HG02943 (cell line): Measurements from ENCODE around the gene THSD7A.

Source experiments
- ATAC-seq: cut with Tn5 transposase; IDR thresholded peaks from one replicate; pipeline ENCODE4 v1.9.1; 2021; ENCODE audit warnings: mild to moderate bottlenecking, low read depth, moderate library complexity; ENCODE audit not compliant: unreplicated experiment

THSD7A gene

GRCh38 chr7:11430841-11431240 is 401.2 kb downstream of the THSD7A start:
- no peak for ATAC-seq

GRCh38 chr7:11430112-11430511 is 401.9 kb downstream of the THSD7A start:
- no peak for ATAC-seq

DNA sequence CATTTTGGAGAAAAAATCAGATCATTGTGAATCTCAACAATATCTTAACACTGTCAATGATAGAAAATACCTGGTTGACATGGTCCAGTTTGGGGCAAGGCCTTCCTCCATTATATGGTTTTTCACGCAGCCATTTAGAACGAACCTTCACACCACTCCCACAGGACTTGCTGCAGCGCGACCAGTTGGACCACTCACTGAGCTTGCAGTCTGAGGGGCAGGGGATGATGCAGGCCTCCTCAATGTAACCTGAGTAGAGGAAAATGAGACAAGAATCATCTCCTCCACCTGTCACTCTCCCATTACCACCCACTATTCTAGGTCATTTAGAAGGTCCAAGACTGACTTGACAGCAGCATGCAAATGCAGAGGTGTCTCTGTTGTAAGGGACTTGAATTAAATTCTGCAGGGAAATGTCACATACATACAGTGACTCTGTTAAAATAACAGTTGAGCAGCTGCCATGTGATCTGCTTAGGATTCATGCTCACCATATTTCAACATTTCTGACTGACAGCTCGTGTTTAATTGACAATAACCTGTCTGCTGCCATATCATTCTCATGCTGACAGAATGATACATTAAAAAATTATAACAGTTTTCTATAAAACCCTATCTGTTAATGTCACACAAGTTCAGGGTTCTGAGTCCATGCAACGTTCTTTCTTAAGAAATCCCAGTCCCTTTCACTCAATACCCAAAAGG is 403.0 kb downstream of the THSD7A start:
- ATAC-seq: no peak

DNA sequence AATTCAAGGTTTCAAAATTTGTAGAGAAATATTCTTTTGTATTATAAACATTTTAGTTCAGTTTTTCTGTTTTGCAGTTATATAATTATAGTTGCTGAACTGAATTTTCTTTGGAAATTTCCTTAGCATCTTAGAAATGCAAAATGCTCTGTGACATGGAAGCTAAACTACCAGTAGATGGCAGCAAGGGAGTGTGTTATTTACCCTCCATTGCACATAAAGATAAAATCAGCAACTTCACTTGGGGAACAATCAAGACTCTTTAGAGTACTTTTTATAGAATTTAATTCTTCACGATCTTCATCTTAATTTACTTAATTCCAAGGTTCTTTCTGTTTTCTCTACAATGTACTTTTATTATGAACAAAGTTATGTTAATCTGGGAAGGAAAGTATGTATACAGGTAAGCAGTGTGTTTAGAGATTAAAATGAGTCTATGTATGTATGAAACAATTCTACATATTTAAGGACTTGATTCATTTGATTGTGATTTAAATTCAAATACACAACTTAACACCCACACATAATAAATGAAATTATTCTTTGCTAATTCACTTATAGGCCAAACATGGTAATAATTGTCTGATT is 404.2 kb downstream of the THSD7A start:
- no peak for ATAC-seq

DNA sequence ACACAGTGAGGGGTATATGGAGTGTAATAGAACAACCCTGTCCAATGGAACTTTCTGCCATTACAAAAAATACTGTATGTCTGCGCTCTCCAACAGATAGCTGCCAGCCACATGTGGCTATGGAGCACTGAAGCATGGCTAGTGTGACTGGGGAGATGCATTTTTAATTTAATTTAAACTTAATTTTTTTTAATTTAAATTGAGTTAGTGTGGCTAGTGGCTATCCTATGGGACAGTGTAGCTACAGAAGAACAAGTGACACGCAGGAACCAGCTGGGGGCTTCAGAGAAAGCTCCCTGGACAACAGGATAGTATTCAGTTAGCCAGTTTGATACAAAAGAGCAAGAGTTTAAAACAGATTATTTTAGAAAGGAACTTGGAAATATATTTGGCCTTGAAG is 408.0 kb downstream of the THSD7A start:
- ATAC-seq: no peak

GRCh38 chr7:11420049-11420448 is 411.9 kb downstream of the THSD7A start:
- ATAC-seq: no peak

GRCh38 chr7:11416641-11417458 is 415.1 kb downstream of the THSD7A start:
- ATAC-seq: no peak

DNA sequence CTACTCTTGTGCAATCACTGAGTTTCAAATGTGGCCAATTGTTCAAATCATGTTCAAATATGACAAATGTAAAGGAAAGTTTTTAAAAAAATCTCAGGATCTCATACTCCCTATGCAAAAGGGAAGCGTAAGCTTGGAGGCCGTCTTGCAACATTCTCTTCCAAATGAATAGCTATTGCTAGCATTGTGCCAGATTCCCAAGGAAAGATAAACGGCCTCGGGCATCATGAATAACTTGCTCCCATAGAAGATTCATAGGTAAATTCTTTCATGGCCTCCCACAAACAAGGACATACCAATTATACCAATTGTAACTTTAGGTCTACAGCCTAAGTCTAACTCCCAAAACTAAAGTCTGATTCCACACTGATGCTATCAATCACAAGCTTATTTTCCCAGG is 416.9 kb downstream of the THSD7A start:
- ATAC-seq: no peak

DNA sequence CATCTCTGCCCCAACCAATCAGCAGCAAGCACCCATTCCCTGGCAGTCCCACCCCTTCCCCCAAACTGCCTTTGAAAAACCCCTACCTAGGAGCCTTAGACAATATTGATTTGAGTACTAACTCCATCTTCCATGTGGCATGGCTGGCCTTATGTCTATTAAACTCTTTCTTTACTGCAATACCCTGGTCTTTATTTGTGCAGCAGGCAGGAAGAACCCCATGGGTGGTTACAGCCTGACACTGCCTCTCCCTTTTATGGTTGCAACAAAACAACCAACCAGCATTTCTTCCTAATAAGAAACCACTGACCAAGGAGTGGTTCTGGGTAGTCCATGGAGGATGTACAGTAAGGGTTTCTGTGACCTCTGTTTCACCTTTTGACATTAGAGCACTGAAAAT is 418.1 kb downstream of the THSD7A start:
- ATAC-seq: no peak

DNA sequence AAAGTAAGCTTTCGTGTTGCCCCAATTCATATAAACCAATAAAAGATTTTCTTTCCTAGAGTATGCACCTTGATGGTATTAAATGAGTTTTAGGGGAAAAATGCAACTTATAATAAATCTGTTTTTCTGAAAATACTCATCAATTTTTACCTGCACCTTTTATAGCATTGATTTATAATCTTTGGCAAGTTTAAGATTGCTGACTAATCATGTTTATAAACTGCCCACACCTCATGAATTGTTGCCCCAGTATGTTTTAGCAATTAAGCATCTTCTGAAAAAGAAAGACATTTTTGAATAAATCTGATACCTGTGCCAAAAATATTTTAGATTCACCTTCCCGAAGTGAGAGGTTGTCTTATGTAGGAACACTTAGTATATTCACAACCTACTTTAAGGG is 420.0 kb downstream of the THSD7A start:
- ATAC-seq: no peak

- ATAC-seq: no peak
Observed at GRCh38 chr7:11410656-11411644, 421.0 kb downstream of the THSD7A start.

DNA sequence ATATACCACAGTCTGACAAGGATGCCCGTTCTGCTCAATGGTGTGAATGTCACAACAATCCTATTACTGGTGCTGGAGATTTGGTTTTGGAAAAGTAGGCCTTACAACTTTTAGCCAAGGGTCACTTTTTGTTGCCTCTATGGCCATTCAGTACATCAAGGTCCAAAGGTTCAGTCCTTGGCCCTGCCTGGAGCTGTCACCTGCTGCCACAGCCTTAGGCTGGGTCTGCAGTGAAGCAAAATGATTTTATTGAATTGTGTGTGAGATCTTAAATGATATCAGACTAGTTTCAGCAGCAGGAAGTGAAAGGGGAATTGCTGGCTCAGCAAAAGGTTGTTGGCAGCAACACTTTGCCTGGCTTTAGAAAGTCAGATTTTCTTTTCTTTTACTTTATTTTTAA is 427.6 kb downstream of the THSD7A start:
- ATAC-seq: no peak

DNA sequence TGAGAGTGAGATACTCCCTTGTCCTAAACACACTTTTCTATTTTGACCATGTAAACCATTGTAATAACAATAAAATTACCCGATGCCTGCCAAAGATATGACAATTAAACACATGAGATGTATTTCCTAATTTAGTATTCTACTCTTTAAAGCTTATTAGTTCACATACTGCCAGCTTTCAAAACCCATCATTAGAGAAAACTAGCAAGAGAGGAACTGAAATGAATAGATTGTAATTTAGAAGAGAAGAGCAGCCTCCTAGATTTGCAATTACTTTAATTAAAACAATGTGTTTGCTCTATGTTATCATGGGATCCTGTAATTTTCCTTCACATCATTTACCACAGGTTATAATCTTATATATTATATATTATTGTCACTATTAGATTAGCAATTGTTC is 428.2 kb downstream of the THSD7A start:
- ATAC-seq: no peak

DNA sequence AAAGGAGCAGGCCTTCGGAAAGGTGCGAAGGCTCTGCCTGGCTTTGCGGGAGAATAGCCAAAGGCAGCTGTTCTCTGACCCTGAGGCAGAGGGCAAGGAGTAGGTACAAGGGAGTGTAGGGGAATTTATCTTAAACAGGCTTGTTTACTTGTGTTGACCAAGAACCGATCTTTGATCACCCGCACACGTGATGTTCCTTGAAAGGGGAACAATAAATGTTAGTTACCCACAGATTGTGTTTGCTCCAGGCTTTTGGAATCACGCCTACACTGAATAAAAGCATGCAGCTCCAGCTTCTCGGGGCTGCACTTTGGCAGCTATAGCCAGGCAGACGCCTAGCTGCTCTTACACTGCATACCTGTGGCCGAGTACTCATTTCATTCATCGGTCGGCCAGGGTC is 437.6 kb downstream of the THSD7A start:
- ATAC-seq: no peak

- ATAC-seq: no peak
Observed at GRCh38 chr7:11379641-11380040, 452.4 kb downstream of the THSD7A start.

DNA sequence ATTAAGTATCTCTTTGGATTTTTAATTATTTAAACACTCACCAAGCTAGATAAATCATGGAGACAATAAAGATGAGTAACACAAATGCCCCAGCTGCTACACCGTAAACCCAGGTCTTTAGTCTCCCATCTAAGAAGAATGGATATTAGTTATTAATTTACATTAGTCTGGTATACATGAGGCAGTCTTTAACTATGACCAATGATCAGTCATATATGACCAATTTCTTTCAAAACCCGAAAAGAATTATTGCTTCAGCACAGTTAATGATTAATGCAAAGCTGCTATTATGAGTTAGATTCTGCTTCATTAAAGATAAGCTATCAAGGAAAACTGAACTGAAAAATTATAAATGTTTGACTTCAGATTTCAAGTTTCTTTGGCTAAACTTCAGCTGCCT is 455.5 kb downstream of the THSD7A start:
- no peak for ATAC-seq

DNA sequence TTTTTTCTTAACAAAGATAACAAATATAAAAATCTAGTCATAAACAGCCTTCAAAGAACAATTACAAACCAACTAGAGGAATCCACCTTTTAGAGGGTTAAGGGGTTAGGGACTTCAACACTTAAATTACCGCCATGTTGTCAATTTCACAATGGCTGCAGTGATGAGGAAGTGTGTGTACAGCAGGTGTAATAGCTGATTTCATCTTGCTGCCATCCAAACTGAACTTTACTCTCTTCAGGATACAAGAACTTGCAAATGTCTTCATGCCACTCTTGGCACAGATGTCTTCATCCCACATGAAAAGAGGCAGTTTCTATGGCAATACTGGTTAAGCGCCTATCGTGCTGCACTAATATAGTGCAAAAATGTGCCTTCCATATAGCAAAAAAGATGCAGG is 457.4 kb downstream of the THSD7A start:
- no peak for ATAC-seq

DNA sequence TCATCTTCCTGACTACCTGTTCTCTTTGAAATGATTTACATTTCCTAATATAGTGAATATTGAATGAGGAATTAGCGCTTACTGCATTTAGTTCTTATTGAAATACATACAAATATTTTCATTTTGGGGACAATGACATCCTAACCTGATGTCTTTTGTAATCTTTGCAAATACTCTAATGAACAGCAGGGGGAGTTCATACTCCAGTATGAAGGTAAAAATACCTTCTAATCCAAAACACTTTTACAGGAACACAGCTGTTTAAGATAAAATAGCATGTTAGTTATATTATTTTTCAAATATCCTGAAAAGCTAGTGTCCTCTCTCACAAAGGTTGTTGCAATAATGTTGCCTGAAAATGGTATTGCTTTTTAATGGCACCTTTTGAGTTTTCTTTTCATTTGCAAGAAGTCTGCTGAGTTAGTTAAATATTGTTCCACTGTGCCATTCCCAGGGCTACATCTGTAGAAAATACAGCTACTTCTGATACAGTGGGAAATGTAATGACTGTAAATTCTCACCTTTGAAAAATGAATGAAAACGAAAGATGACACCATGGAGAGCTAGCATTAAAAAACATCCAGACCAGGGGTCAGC is 458.4 kb downstream of the THSD7A start:
- ATAC-seq: no peak

DNA sequence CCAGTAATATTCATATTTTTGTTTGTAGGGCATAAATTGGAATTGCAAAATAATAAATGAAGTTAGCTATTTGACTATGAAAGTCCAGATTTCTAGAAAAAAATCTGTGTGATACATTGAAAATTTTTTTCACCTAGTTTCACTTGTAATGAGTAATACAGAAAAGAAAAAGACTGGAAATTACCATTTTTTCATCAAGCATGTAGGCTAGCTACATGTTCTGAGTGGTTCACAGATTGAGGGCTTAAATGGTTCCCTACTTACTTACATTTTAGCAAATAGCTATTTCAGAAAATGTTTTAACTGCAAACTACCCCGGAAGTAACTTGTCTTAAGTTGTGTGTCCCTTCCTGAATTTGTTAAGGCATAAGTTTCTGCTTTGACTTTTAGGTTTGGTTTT is 462.3 kb downstream of the THSD7A start:
- ATAC-seq: no peak

GRCh38 chr7:11366118-11366517 is 465.9 kb downstream of the THSD7A start:
- no peak for ATAC-seq
